Panc1 (cell line): Measurements from ENCODE around the gene AK8. TPM values are rescaled to one million over a fixed set of nuclear protein-coding genes. Genes with fewer than 3 reads are reported as not detected.

Experiments used
- ATAC-seq: fragments of 200-7000 bp; cut with Tn5 transposase; 2 replicates; pipeline ENCODE4 v1.9.1; 2020; ENCODE audit warnings: mild to moderate bottlenecking, moderate library complexity
- BruUV-seq: library from RNA; stranded (reverse); fragments of 400-500 nt; replicated peaks from 2 replicates; lab custom pipeline; 2021; lab: Mats Ljungman, UMichigan
- CTCF ChIA-PET: fragments of 300-600 bp; sonication (Branson Sonifier 250); formaldehyde crosslinking; loops from one replicate; lab custom pipeline; 2022; ENCODE audit warnings: antibody characterized with exemption; lab: Charles Lee
- POLR2A ChIA-PET: fragments of 300-600 bp; sonication (Branson Sonifier 250); formaldehyde crosslinking; loops from one replicate; lab custom pipeline; 2022; ENCODE audit warnings: antibody characterized with exemption; lab: Charles Lee
- DNase-seq: peaks from one replicate; pipeline ENCODE4 v3.0.0-alpha.2; 2010; ENCODE audit warnings: low read depth, low spot score
- H3K27ac ChIP-seq: 2 replicates; pipeline ENCODE4 v1.5.1; 2011; ENCODE audit warnings: mild to moderate bottlenecking, low read length, inconsistent platforms
- H3K27me3 ChIP-seq: fragments of 200-500 bp; sonication (Bioruptor generic); 2 replicates; pipeline ENCODE4 v1.6.0; 2014; ENCODE audit warnings: low read length, inconsistent platforms; ENCODE audit not compliant: control insufficient read depth, insufficient read depth
- H3K36me3 ChIP-seq: fragments of 200-500 bp; sonication (Bioruptor generic); 2 replicates; pipeline ENCODE4 v1.5.1; 2014; ENCODE audit warnings: inconsistent platforms, mild to moderate bottlenecking, low read length, moderate library complexity; ENCODE audit not compliant: control insufficient read depth, insufficient read depth
- H3K4me1 ChIP-seq: 2 replicates; pipeline ENCODE4 v1.5.1; 2011; ENCODE audit warnings: inconsistent platforms, mild to moderate bottlenecking, low read length, moderate library complexity; ENCODE audit not compliant: control insufficient read depth, insufficient read depth
- H3K4me3 ChIP-seq, 2 experiments: 2 replicates each; pipeline ENCODE4 v1.5.1; 2011 to 2012; ENCODE audit warnings: low read depth in 2 of 2, low read length in 2 of 2, mild to moderate bottlenecking in 2 of 2, inconsistent platforms in 1 of 2, moderate library complexity in 1 of 2
- H3K9me3 ChIP-seq: fragments of 200-500 bp; sonication (Bioruptor generic); 2 replicates; pipeline ENCODE4 v1.5.1; 2014; ENCODE audit warnings: low read depth, mild to moderate bottlenecking, inconsistent platforms, low read length, moderate library complexity; ENCODE audit not compliant: control insufficient read depth, insufficient read depth
- CTCF ChIP-seq: fragments of 450-650 bp; IDR thresholded peaks from 2 replicates; pipeline ENCODE4 v1.5.1; 2017; ENCODE audit warnings: mild to moderate bottlenecking
- POLR2AphosphoS5 ChIP-seq: IDR thresholded peaks from 2 replicates; pipeline ENCODE4 v1.6.1; 2012; ENCODE audit warnings: mild to moderate bottlenecking, low read depth, low read length, moderate library complexity
- REST ChIP-seq, 2 experiments: IDR thresholded peaks; 2 replicates each; pipeline ENCODE4 v1.6.1; 2011 to 2012; ENCODE audit warnings: low read depth in 2 of 2, control low read depth in 1 of 2, low read length in 1 of 2, mild to moderate bottlenecking in 1 of 2, moderate library complexity in 1 of 2; ENCODE audit not compliant: insufficient read depth in 1 of 2
- SIN3A ChIP-seq: IDR thresholded peaks from 2 replicates; pipeline ENCODE4 v1.6.1; 2012; ENCODE audit warnings: low read depth, mild to moderate bottlenecking, low read length, moderate library complexity, borderline replicate concordance; ENCODE audit not compliant: insufficient read depth
- TCF7L2 ChIP-seq: IDR thresholded peaks from 2 replicates; pipeline ENCODE4 v1.6.1; 2011; ENCODE audit warnings: mild to moderate bottlenecking, low read depth, low read length, inconsistent platforms
- in situ Hi-C: cut with HindIII; loops from 2 replicates; pipeline ENCODE4 v1.10.0; 2016; ENCODE audit warnings: low sequenced_read_pairs, low pct_unique_long_range_greater_than_20kb
- intact Hi-C: fragments of 100-400 bp; cut with micrococcal nuclease; formaldehyde crosslinking; loops from one replicate; pipeline ENCODE4 v1.10.0; 2022; ENCODE audit not compliant: unreplicated experiment
- total RNA-seq: library from RNA; stranded (reverse); gene quantifications from one replicate; pipeline ENCODE4 v1.2.1, GENCODE V29; 2021; ENCODE audit not compliant: unreplicated experiment

Gene AK8
- total RNA-seq, 1 experiment from 2014 or later = 0.39 TPM

- TF ChIP-seq SIN3A (no peak), CTCF (peak; percentile 55)
- DNase-seq (no peak), ATAC-seq (peak; percentile 87)
- no peaks in the 10 kb centered on the region for H3K27me3 ChIP-seq
- intact Hi-C loops = no loop called here
- in situ Hi-C loops = no loop called here
- no peaks in the 10 kb centered on the region for H3K4me1 ChIP-seq
- H3K9me3 ChIP-seq = no peaks in the 10 kb centered on the region
- peak overlapping the region; percentile 58 to 83 for H3K4me3 ChIP-seq
- no peaks in the 10 kb centered on the region for H3K36me3 ChIP-seq
- ChIA-PET POLR2A (no interaction called here), CTCF (interaction anchor here (0.6 kb wide), 1 partner anchor 43 kb away, joined by 3 read pairs; no protein-coding TSS in a partner anchor)
- BruUV-seq = no TSS peak
- peak overlapping the region; percentile 80 for H3K27ac ChIP-seq
Measured at GRCh38 chr9:132768932-132769905, 108.9 kb downstream of the AK8 start.

GRCh38 chr9:132763574-132763973 is 114.5 kb downstream of the AK8 start:
- intact Hi-C loops = no loop called here
- TF ChIP-seq CTCF = no peak

GRCh38 chr9:132762896-132763295 is 115.2 kb downstream of the AK8 start:
- DNase-seq = no peak
- Histone ChIP-seq H3K4me1 (no peaks in the 10 kb centered on the region), H3K27me3 (no peaks in the 10 kb centered on the region), H3K36me3 (no peaks in the 10 kb centered on the region), H3K4me3 (no peak overlapping the region), H3K27ac (no peak overlapping the region), H3K9me3 (no peaks in the 10 kb centered on the region)
- intact Hi-C loops (no loop called here), in situ Hi-C loops (no loop called here)
- TF ChIP-seq REST (IDR thresholded peaks at IDR 0.05; ENCODE audit: insufficient read depth in 1 of 2, low read depth in 2 of 2, low read length in 1 of 2) (no peak), SIN3A (no peak), TCF7L2 (no peak), POLR2AphosphoS5 (no peak), CTCF (no peak)
- ChIA-PET CTCF (no interaction called here), POLR2A (no interaction called here)
- no TSS peak for BruUV-seq
- ATAC-seq = no peak

More at GRCh38 chr9:132763574-132763973, 114.5 kb downstream of the AK8 start:
- in situ Hi-C loops = no loop called here
- DNase-seq = no peak
- BruUV-seq = no TSS peak
- CTCF ChIA-PET = no interaction called here
- Histone ChIP-seq H3K36me3 (no peaks in the 10 kb centered on the region), H3K4me3 (no peak overlapping the region), H3K4me1 (no peaks in the 10 kb centered on the region), H3K27me3 (no peaks in the 10 kb centered on the region), H3K9me3 (no peaks in the 10 kb centered on the region), H3K27ac (no peak overlapping the region)
- POLR2A ChIA-PET = interaction anchor here (0.6 kb wide), 1 partner anchor 37 kb away, joined by 11 read pairs; no protein-coding TSS in a partner anchor
- ATAC-seq = no peak
